Uterus (tissue), 4 donors: Measurements from ENCODE around the gene PCLO. TPM values are rescaled to one million over a fixed set of nuclear protein-coding genes. Genes with fewer than 3 reads are reported as not detected.

ENCODE experiments used
- DNase-seq, 2 donors: peaks; one replicate each; pipeline ENCODE4 v3.0.0-alpha.2; 2019 to 2020
- H3K27ac ChIP-seq, 2 donors: fragments of 200-600 bp; sonication (generic); 1 replicate in 1 of 2; 2 replicates in 1 of 2; pipeline ENCODE4 v1.5.1; 2016 to 2018
- H3K27me3 ChIP-seq, 2 donors: fragments of 200-600 bp; sonication (generic); one replicate each; pipeline ENCODE4 v1.5.1; 2018 to 2019; ENCODE audit warnings: control low read depth in 1 of 2
- H3K36me3 ChIP-seq, 2 donors: fragments of 200-600 bp; sonication (generic); one replicate each; pipeline ENCODE4 v1.5.1; 2019; ENCODE audit warnings: control low read depth in 1 of 2
- H3K4me1 ChIP-seq, 2 donors: fragments of 200-600 bp; sonication (generic); one replicate each; pipeline ENCODE4 v1.5.1; 2018 to 2019; ENCODE audit warnings: control low read depth in 1 of 2
- H3K4me3 ChIP-seq, 2 donors: fragments of 200-600 bp; sonication (generic); 1 replicate in 1 of 2; 2 replicates in 1 of 2; pipeline ENCODE4 v1.5.1; 2018 to 2019; ENCODE audit warnings: mild to moderate bottlenecking in 1 of 2
- H3K9me3 ChIP-seq, 2 donors: fragments of 200-600 bp; sonication (generic); one replicate each; pipeline ENCODE4 v1.5.1; 2019; ENCODE audit warnings: control low read depth in 1 of 2
- CTCF ChIP-seq, 4 experiments: fragments of 200-600 bp in 2 of 4; fragments of 450-650 bp in 2 of 4; sonication (generic) in 2 of 4; IDR thresholded peaks; one replicate each; pipeline ENCODE4 v1.5.1; 2016 to 2019; ENCODE audit warnings: antibody characterized with exemption in 4 of 4, mild to moderate bottlenecking in 2 of 4, moderate library complexity in 1 of 4
- POLR2A ChIP-seq, 2 donors: fragments of 450-650 bp; IDR thresholded peaks; one replicate each; pipeline ENCODE4 v1.6.1; 2016; ENCODE audit warnings: antibody characterized with exemption in 2 of 2, mild to moderate bottlenecking in 1 of 2, moderate library complexity in 1 of 2
- intact Hi-C: fragments of 100-400 bp; cut with DNase I; formaldehyde crosslinking; loops from one replicate; pipeline ENCODE4 v1.15.1; 2023; ENCODE audit warnings: low total_unique reads
- total RNA-seq, 4 donors: library from RNA; depleted of rRNA in 3 of 4; stranded (reverse); fragments of >200 nt in 3 of 4; gene quantifications; one replicate each; pipeline versions ENCODE4 v1.1.0 to v1.2.4, GENCODE V29; 2014 to 2023
- donor health status: DM: yes; HTN: yes; CAD: no.

PCLO gene
- total RNA-seq, 4 donors from 2014 or later: 0.26 to 4.4 (median 1.4) TPM

- no peaks in the 10 kb centered on the region for H3K4me1 ChIP-seq
- H3K4me3 ChIP-seq: no peak overlapping the region
- intact Hi-C loops: no loop called here
- no peaks in the 10 kb centered on the region for H3K36me3 ChIP-seq
- no peak for TF ChIP-seq POLR2A (IDR thresholded peaks at IDR 0.05)
- TF ChIP-seq CTCF (IDR thresholded peaks at IDR 0.05): no peak
- H3K27me3 ChIP-seq: no peaks in the 10 kb centered on the region
- no peak for DNase-seq
- no peak overlapping the region for H3K27ac ChIP-seq
- no peaks in the 10 kb centered on the region for H3K9me3 ChIP-seq
Observed at GRCh38 chr7:83001362-83002040, 161.2 kb downstream of the PCLO start.

DNA sequence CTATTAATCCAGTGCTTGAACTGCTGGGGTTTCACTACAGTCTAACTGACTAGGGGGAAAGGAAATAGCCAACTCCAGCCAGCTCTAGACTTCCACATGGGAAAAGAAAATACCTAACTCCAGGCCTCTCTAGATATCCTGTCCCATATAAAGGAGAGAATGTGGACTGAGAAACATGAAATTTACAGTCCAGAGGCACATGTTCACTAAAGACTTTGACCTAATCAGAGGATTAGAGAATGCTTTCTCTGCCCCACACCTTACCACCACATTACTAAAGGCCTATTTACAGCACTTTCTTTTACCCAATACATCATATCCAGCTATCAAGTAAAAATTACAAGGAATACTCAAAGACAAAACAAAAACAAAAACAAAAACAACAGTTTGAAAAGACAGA, 164.2 kb downstream of the PCLO start:
- Histone ChIP-seq H3K27me3 (no peaks in the 10 kb centered on the region), H3K4me1 (no peaks in the 10 kb centered on the region), H3K36me3 (no peaks in the 10 kb centered on the region), H3K9me3 (no peaks in the 10 kb centered on the region), H3K4me3 (no peak overlapping the region), H3K27ac (no peak overlapping the region)
- TF ChIP-seq POLR2A (IDR thresholded peaks at IDR 0.05): no peak
- TF ChIP-seq CTCF (IDR thresholded peaks at IDR 0.05): no peak
- intact Hi-C loops: no loop called here
- no peak for DNase-seq

DNA sequence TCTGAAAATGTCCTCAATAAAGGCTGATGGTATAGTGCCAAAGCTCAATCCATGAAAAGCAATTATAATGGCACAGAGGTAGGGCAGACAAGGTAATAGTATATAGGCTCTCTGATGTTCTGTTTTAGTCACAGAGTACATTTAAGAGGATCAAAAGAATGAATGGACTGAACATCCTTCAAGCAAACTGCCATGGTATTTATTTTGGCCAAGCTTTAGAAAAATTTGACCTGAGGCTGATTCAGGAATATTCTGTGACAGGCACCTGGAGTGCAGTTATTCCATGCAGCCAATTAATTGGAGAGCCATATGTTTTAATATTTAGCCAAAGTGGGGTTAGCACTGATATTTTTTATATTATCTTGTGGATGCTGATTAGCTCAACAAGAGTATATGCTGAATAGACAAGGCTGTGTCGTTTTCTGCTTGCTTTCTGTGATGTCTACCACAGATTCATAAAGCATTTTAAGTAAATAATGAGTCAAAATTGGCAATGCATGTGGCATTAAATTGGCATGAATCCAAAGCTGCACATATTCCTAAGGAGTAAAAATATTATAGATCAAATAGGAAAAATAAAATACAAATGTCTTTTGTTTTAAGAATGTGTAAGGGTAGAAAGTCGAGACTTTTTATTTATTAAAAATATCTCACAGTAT, 177.4 kb downstream of the PCLO start:
- no peak for TF ChIP-seq POLR2A (IDR thresholded peaks at IDR 0.05)
- no peak for TF ChIP-seq CTCF (IDR thresholded peaks at IDR 0.05)
- intact Hi-C loops: no loop called here
- DNase-seq: no peak
- H3K36me3 ChIP-seq: no peaks in the 10 kb centered on the region
- no peaks in the 10 kb centered on the region for H3K9me3 ChIP-seq
- no peaks in the 10 kb centered on the region for H3K4me1 ChIP-seq
- no peak overlapping the region for H3K27ac ChIP-seq
- no peaks in the 10 kb centered on the region for H3K27me3 ChIP-seq
- H3K4me3 ChIP-seq: no peak overlapping the region

GRCh38 chr7:82980130-82980788, 182.4 kb downstream of the PCLO start:
- no peak for TF ChIP-seq POLR2A (IDR thresholded peaks at IDR 0.05)
- TF ChIP-seq CTCF (IDR thresholded peaks at IDR 0.05): no peak
- DNase-seq: no peak
- Histone ChIP-seq H3K27me3 (no peaks in the 10 kb centered on the region), H3K4me1 (no peaks in the 10 kb centered on the region), H3K9me3 (no peaks in the 10 kb centered on the region), H3K4me3 (no peak overlapping the region), H3K27ac (no peak overlapping the region), H3K36me3 (no peaks in the 10 kb centered on the region)
- intact Hi-C loops: no loop called here
